Measurements from ENCODE around the gene DSCAML1.

DNA sequence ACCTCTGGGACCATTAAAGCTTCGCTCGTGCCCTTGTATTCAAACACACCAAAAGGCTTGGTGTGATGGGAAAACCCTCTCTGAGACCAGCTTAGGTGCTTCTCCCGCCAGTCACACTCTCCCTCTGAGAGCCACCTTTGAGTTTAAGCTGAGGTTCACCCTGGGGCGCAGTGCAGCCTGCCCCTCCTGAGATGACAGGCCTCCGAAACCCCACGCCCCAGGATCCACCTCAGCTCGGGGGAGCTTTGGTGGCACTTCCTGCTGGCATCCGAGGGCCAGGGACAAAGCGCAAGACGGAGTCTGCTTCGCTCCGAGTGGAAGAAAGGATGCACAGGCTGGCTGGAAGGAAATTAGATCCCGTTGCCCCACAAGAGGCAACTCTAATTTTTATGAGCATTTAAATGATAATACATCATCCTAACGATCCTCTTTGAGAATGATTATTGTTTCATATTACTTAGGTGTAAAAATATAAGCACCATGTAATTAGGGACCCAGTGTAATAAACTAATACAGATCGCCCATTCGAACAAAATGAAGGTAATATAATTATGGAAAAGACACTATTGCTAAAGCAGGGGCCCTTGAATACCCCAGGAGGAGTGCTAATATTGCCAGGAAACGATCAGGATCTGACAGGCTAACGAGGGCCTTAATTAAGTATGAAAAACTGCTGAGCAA is 334.7 kb downstream of the DSCAML1 start:
- TF ChIP-seq POLR2A (IDR thresholded peaks at IDR 0.05): no peak
- TF ChIP-seq, protein P1, sequence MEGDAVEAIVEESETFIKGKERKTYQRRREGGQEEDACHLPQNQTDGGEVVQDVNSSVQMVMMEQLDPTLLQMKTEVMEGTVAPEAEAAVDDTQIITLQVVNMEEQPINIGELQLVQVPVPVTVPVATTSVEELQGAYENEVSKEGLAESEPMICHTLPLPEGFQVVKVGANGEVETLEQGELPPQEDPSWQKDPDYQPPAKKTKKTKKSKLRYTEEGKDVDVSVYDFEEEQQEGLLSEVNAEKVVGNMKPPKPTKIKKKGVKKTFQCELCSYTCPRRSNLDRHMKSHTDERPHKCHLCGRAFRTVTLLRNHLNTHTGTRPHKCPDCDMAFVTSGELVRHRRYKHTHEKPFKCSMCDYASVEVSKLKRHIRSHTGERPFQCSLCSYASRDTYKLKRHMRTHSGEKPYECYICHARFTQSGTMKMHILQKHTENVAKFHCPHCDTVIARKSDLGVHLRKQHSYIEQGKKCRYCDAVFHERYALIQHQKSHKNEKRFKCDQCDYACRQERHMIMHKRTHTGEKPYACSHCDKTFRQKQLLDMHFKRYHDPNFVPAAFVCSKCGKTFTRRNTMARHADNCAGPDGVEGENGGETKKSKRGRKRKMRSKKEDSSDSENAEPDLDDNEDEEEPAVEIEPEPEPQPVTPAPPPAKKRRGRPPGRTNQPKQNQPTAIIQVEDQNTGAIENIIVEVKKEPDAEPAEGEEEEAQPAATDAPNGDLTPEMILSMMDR (IDR thresholded peaks at IDR 0.05): no peak
